DOHH2 (cell line): Measurements from ENCODE around the gene EFS.

Experiments
- CTCF ChIP-seq: fragments of 200-600 bp; sonication (generic); IDR thresholded peaks from one replicate; pipeline ENCODE4 v1.5.1; 2014; ENCODE audit warnings: antibody characterized with exemption, mild to moderate bottlenecking, low read depth, low read length; ENCODE audit not compliant: poor library complexity, severe bottlenecking
- EZH2phosphoT487 ChIP-seq: fragments of 200-600 bp; sonication (generic); IDR thresholded peaks from 2 replicates; pipeline ENCODE4 v1.6.1; 2017; ENCODE audit warnings: borderline replicate concordance, mild to moderate bottlenecking, antibody characterized with exemption, low read length, moderate library complexity, mixed read lengths

GRCh38 chr14:23345987-23346692, 18.8 kb downstream of the EFS start:
- TF ChIP-seq CTCF: no peak
- no peak for TF ChIP-seq EZH2phosphoT487
